Erythroblast (primary cell): Measurements from ENCODE around the gene FHAD1.

Experiments
- DNase-seq, 2 experiments: peaks; one replicate each; lab custom pipeline; 2025; lab: John Stamatoyannopoulos, UW
- GATA1 ChIP-seq: IDR thresholded peaks from 2 replicates; pipeline ENCODE4 v1.6.1; 2011; ENCODE audit warnings: low read depth, mild to moderate bottlenecking, control low read depth, low read length, moderate library complexity
- POLR2A ChIP-seq: IDR thresholded peaks from 2 replicates; pipeline ENCODE4 v1.6.1; 2011; ENCODE audit warnings: mild to moderate bottlenecking, low read length

Gene FHAD1

GRCh38 chr1:15211424-15211823 lies 35.6 kb upstream of the FHAD1 start:
- no peak for DNase-seq
- TF ChIP-seq GATA1 (no peak), POLR2A (no peak)

- TF ChIP-seq POLR2A = no peak
- no peak for TF ChIP-seq GATA1
- DNase-seq = no peak
Measured at GRCh38 chr1:15212216-15212953, 34.6 kb upstream of the FHAD1 start.

- no peak for DNase-seq
- TF ChIP-seq POLR2A (no peak), GATA1 (no peak)
Measured at GRCh38 chr1:15212954-15213291, 34.1 kb upstream of the FHAD1 start.

- TF ChIP-seq GATA1 = no peak
- no peak for DNase-seq
Measured at GRCh38 chr1:15213341-15213821, 33.6 kb upstream of the FHAD1 start.

- no peak for DNase-seq
- TF ChIP-seq POLR2A (no peak), GATA1 (no peak)
Measured at GRCh38 chr1:15214527-15214926, 32.5 kb upstream of the FHAD1 start.

GRCh38 chr1:15215116-15215515 lies 31.9 kb upstream of the FHAD1 start:
- no peak for DNase-seq
- TF ChIP-seq GATA1 = no peak
- no peak for TF ChIP-seq POLR2A

GRCh38 chr1:15217654-15218053 lies 29.4 kb upstream of the FHAD1 start:
- no peak for DNase-seq
- TF ChIP-seq GATA1 = no peak
- TF ChIP-seq POLR2A = no peak

GRCh38 chr1:15218287-15219279 lies 28.4 kb upstream of the FHAD1 start:
- no peak for DNase-seq
- TF ChIP-seq POLR2A (no peak), GATA1 (no peak)

GRCh38 chr1:15219280-15220023 lies 27.6 kb upstream of the FHAD1 start:
- DNase-seq = no peak
- TF ChIP-seq GATA1 (no peak), POLR2A (no peak)

- DNase-seq = no peak
- TF ChIP-seq GATA1 = no peak
- no peak for TF ChIP-seq POLR2A
Measured at GRCh38 chr1:15220024-15220392, 27.0 kb upstream of the FHAD1 start.

GRCh38 chr1:15220825-15221431 lies 26.1 kb upstream of the FHAD1 start:
- DNase-seq = no peak
- TF ChIP-seq POLR2A (no peak), GATA1 (no peak)

- no peak for DNase-seq
- no peak for TF ChIP-seq GATA1
- no peak for TF ChIP-seq POLR2A
Measured at GRCh38 chr1:15222653-15223303, 24.2 kb upstream of the FHAD1 start.
